Choroid plexus epithelial cell (primary cell): ENCODE measurements around the gene HDGF.

Experiments used
- DNase-seq: peaks from one replicate; pipeline ENCODE4 v3.0.0-alpha.2; 2010; ENCODE audit warnings: low read depth
- H3K4me3 ChIP-seq: 2 replicates; pipeline ENCODE4 v1.5.1; 2011; ENCODE audit warnings: low read depth, mild to moderate bottlenecking, control low read depth, low read length, moderate library complexity
- TF ChIP-seq, protein P1 (sequence below): conservative IDR thresholded peaks from 2 replicates; pipeline ENCODE4 v1.5.1; 2011; ENCODE audit warnings: low read depth, mild to moderate bottlenecking, control low read depth, inconsistent platforms, low read length, moderate library complexity

The HDGF gene

DNA sequence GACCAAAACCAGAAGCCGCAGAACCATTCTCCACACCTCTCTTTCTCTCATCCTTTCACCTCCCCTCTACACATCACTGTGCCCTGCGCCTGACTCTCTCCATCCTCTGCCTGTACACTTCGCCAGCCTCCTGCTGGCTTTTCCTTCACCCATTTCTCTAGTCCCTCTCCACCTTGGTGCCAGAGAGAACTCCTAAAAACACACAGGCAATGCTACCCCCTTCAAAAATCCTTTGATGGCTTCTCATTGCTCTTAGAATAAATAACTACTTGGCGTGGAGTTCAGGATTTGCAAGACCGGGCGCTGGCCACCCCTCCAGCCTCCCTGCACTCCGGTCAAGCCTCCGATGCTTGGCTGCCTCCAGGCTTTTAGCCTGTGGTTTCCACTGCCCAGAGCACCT lies 54.7 kb downstream of the HDGF start:
- TF ChIP-seq, protein P1, sequence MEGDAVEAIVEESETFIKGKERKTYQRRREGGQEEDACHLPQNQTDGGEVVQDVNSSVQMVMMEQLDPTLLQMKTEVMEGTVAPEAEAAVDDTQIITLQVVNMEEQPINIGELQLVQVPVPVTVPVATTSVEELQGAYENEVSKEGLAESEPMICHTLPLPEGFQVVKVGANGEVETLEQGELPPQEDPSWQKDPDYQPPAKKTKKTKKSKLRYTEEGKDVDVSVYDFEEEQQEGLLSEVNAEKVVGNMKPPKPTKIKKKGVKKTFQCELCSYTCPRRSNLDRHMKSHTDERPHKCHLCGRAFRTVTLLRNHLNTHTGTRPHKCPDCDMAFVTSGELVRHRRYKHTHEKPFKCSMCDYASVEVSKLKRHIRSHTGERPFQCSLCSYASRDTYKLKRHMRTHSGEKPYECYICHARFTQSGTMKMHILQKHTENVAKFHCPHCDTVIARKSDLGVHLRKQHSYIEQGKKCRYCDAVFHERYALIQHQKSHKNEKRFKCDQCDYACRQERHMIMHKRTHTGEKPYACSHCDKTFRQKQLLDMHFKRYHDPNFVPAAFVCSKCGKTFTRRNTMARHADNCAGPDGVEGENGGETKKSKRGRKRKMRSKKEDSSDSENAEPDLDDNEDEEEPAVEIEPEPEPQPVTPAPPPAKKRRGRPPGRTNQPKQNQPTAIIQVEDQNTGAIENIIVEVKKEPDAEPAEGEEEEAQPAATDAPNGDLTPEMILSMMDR: no peak
- DNase-seq: no peak
- H3K4me3 ChIP-seq: no peak overlapping the region

DNA sequence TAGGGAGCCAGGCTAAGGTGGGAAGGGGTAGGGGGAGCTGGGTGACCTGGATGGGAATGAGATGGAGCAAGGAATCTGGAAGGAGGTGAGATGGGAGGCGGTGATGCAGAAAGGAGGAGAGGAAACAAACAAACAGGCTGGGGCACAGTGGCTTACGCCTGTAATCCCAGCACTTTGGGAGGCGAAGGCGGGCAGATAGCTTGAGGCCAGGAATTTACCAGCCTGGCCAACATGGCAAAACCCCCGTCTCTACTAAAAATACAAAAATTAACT lies 56.8 kb downstream of the HDGF start:
- TF ChIP-seq, protein P1: no peak
- DNase-seq: no peak
- no peak overlapping the region for H3K4me3 ChIP-seq

DNA sequence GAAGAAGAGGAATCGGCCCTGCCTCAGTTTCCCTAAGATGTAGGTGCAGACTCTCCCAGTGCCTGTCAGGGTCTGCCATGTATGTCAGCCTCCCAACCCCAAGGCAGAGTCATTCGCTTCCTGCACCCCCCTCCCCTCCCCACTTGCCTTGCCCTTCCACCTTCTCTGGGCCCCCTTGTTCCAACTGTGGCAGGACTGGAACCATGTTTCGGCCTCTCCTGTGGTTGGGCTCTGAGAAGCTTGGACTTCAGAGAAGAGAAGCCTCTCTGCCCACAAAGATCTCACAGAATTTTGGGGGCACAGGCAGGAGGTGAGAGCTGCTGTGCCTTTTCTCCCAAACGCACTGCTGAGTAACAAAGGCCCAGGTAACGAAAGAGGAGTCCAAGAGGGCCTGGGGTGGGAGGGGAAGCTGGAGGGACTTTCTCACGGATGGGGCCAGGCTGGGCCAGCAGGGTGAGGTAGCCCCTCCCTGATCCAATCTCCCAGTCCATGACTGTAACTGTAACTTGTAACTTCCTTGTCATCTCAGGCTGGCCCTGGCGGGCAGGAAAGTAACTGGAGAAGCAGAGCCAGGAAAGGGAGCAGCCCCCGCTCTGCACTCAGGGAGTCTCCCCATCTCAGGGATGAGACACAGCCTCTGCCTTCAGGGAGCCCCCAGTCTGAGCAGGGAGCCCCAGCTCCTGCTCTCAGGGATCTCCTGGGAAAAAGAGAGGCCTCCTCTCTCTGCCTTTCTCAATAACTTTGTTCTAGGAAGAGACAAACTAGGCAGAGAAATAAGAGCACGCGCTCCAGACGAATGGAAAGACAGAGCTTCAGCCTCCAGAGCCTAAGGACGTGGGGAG lies 57.4 kb downstream of the HDGF start:
- H3K4me3 ChIP-seq: no peak overlapping the region
- TF ChIP-seq, protein P1: no peak
- DNase-seq: no peak

DNA sequence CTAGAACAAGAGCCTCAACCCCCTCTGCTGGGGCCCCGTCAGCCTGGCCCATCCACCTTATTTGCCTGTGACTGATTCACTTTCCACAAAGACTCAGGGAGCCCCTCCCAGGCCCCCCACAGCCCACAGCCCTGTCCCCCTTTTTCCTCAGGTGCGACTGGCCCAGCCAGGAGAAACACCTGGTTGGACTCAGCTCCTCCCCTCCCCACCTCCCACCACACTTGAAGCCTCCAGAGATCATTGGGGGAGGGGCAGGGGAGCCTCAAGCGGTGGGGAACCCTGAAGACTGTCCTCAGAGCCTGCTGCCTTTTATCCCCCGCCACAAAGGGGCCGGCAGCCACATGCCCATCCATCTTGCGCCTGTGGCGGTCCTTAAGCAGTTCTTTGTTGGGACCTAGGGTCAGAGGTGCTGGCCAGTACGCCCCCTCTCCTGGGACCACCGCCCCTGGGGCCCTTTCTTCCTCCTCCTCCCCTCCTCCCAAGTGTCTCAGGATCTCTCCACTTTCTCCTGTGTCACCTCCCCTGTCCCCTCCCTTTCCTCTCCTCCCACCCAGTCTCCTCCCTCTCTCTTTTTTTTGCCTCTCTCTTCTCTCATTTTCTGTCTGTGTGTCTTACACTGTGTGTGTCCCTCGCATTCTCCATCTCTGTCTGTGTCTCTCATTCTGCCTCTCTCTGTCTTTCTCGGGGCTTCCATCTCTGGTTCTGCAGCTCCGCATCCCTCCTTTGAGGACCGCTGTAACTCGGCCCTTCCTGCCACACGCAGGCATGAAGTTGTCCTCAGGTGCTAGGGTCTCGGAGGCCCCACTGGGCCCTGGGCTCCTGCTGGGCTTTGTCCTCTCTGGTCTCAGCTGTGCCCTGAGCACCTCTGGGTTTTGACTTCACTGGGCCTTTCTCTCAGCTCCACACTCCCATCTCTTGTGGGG lies 58.3 kb downstream of the HDGF start:
- no peak overlapping the region for H3K4me3 ChIP-seq
- DNase-seq: no peak
- TF ChIP-seq, protein P1: no peak

DNA sequence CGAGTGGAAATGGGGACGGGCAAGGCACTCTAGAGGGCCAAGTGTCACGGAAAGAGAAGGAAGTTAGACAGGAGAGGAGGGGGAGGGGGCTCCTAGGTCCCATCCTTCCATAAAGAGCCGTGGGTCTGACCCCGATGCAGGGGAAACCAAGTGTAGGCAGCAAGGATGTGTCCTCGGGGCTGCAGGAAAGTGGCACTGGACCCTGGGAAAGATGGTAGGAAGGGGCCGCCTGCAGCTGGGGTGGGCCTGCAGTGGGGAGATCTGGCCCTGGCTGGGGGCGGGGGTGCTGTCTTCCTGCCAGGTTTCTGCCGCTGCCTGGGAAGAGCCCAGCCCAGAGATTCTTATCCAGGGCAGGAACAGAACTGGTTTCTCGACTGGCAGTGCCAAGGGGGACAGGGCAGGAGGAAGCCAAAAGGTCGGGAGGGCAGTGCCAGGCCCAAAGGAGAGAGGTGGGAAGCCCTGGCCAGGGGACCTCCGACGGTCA lies 59.0 kb downstream of the HDGF start:
- TF ChIP-seq, protein P1: no peak
- DNase-seq: no peak
- H3K4me3 ChIP-seq: no peak overlapping the region
